GM13977 (cell line): ENCODE results near the gene ZNF618.

ENCODE experiments used
- DNase-seq: peaks from one replicate; pipeline ENCODE4 v3.0.0; 2012; ENCODE audit warnings: low spot score
- in situ Hi-C: fragments of 300-500 bp; cut with MboI; formaldehyde crosslinking; loops from one replicate; pipeline ENCODE4 v1.12.0; 2022; ENCODE audit warnings: low sequenced_read_pairs, low pct_unique_long_range_greater_than_20kb, mixed read lengths, inconsistent platforms; ENCODE audit not compliant: unreplicated experiment
- TF ChIP-seq, protein P1 (sequence below): IDR thresholded peaks from 2 replicates; pipeline ENCODE4 v1.5.1; 2012; ENCODE audit warnings: mild to moderate bottlenecking, control low read depth; ENCODE audit not compliant: insufficient read depth; ENCODE audit errors: extremely low read depth, missing control alignments

The ZNF618 gene

DNA sequence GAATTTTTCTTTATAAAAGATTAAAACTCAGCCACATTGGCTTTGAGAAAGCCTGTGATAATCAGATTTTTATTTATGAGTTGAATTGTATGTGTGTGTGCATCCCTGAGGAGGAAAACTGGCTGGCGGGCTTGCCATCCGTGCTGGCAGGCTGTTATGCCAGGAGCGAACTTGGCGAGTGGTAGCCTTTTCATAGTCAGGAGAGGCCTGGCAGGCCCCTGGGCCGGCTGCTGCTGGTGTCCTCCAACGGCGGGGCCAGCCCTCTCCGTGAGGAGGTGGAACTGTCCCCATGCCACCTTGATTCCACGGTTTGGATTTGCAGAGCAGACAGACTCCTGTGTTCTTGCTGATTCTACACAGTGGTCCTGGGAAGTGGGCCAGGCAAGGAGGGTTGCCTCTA is 43.3 kb downstream of the ZNF618 start:
- no peak for DNase-seq
- in situ Hi-C loops = no loop called here
- TF ChIP-seq, protein P1, sequence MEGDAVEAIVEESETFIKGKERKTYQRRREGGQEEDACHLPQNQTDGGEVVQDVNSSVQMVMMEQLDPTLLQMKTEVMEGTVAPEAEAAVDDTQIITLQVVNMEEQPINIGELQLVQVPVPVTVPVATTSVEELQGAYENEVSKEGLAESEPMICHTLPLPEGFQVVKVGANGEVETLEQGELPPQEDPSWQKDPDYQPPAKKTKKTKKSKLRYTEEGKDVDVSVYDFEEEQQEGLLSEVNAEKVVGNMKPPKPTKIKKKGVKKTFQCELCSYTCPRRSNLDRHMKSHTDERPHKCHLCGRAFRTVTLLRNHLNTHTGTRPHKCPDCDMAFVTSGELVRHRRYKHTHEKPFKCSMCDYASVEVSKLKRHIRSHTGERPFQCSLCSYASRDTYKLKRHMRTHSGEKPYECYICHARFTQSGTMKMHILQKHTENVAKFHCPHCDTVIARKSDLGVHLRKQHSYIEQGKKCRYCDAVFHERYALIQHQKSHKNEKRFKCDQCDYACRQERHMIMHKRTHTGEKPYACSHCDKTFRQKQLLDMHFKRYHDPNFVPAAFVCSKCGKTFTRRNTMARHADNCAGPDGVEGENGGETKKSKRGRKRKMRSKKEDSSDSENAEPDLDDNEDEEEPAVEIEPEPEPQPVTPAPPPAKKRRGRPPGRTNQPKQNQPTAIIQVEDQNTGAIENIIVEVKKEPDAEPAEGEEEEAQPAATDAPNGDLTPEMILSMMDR = no peak

- DNase-seq = no peak
- TF ChIP-seq, protein P1 = no peak
- in situ Hi-C loops = no loop called here
Measured at GRCh38 chr9:113919871-113920270, 43.8 kb downstream of the ZNF618 start.

GRCh38 chr9:113920872-113921271 is 44.8 kb downstream of the ZNF618 start:
- in situ Hi-C loops = no loop called here
- TF ChIP-seq, protein P1 = no peak
- no peak for DNase-seq

DNA sequence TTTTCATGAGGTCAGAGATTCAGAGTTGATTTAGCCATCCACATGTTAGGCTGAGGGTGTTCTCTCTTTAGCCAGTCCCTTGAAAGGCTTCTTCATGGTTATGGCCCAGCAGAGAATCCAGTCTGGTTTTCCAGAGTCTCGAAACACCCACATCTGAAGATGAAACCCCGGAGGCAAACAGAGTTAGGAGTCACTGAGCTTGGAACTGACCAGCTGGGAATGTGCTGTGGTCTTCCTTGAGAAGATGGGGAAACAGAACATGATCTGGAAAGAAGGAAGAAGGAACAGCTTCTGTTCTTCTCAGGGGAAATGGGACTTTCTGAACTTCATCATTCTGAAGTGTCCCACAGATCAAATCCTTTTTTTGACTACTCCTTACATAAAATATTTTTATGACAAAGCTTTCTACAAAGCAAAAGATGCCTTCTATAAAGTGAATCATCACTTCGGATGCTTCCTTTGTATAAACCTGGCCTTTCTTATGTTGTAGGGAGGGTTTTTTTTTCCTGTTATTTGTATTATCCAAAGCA is 45.4 kb downstream of the ZNF618 start:
- in situ Hi-C loops = no loop called here
- TF ChIP-seq, protein P1 = no peak
- no peak for DNase-seq

DNA sequence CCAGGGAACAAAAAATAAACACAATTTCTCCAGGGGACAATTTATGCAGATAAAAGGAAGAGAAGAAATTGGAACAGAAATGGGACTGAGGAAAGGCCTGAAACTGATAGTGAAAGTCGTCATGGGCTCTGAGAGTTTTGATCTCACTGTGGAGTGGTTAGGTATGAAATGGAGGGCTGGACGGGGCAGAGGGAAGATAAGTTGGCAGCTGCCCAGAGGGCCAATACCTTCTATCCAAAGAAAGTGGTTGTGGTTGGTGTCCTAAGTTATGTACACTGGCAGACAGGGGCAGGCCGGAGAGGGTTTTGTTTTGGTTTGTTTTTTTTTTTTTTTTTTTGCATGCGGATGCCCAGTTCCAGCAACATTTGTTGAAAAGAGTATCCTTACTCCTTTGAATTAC is 46.1 kb downstream of the ZNF618 start:
- TF ChIP-seq, protein P1 = no peak
- in situ Hi-C loops = no loop called here
- DNase-seq = no peak

DNA sequence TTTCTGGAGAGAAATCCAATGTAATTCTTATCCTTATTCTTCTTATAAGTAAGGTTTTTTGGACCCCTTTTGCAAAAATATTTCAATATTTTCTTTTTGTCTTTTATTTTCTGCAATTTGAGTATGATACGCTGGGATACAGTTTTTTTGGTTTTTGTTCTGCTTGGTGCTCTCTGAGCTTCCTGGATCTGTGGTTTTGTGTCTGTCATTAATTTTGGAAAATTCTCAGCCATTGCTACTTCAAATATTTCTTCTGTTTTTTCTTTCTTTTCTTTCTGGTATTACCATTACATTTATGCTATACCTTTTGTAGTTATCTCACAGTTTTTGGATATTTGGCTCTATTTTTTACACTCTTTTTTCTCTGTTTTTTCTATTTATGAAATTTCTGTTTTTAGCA is 50.1 kb downstream of the ZNF618 start:
- in situ Hi-C loops = no loop called here
- no peak for DNase-seq
- TF ChIP-seq, protein P1 = no peak

GRCh38 chr9:113927277-113927676 is 51.2 kb downstream of the ZNF618 start:
- DNase-seq = no peak
- TF ChIP-seq, protein P1 = no peak
- in situ Hi-C loops = no loop called here
